ENCODE data around the gene NLRP3.
A peak's percentile ranks its signal among the peaks of the same experiment; 100 is the strongest.
"Not testable (repeated sequence)": the region's sequence is repeated elsewhere in the genome, so short reads cannot be mapped to it uniquely, and the experiment has no call there.

The NLRP3 gene

GRCh38 chr1:247415423-247416361 lies at the start of gene NLRP3:
NLRP3 (plus strand) TSS chr1:247416173; CDS start chr1:247418801, 2,628 bp downstream.
- DNase-seq, result no peak

- not testable (repeated sequence) for DNase-seq
These were observed 49.6 kb upstream of the NLRP3 start for GRCh38 chr1:247366345-247366744.

- DNase-seq, result no peak
These were observed 48.9 kb upstream of the NLRP3 start for GRCh38 chr1:247366926-247367645.

DNA sequence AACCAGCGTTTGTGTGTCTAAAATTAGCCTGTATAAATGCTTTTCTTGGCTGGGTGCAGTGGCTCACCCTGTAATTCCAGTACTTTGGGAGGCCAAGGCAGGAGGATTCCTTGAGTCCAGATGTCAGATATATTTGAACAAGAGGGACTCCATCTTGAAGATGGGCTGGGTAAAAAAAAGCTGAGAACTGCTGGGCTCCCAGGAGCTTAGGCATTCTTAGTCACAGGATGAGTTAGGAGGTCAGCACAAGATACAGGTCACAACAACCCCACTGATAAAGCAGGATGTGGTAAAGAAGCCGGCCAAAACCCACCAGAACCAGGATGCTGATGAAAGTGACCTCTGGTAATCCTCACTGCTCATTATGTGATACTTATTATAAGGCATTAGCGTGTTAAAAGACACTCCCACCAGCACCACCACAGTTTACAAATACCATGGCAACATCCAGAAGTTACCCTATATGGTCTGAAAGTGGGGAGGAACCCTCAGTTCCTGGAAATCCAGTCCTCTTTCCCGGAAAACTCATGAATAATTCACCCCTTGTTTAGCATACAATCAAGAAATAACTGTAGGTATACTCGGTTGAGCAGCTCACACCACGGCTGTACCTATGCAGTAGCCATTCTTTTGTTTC lies 48.1 kb upstream of the NLRP3 start:
- DNase-seq, result no peak

DNA sequence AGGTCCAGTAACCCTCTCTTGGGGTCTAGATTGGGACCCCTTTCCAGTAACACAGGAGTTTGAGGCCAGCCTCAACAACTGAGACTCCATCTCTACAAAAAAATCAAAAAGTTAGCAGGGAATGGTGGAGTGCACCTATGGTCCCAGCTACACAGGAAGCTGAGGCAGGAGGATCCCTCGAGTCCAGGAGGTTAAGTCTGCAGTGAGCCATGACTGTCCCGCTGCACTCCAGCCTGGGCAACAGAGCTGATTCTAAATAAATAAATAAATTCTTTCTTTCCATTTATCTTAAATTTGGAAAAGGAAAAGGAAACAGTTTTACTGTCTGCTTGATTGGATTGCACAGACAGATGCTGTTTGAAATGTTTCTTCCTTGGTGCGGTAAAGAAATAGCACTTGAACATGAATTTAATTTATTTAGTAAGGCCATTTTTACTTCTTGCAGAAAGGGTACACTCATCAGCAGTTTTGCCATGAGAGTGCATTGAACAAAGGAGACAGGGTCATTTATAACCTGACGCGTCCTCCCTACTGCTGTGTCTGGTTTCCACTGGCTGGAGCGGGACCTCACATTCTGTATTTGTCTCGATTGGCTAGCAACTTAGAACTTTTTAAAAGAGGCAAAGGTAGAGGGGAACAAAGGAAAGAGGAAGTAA lies 47.4 kb upstream of the NLRP3 start:
- no peak for DNase-seq

GRCh38 chr1:247370786-247371732 lies 44.9 kb upstream of the NLRP3 start:
- no peak for DNase-seq

DNA sequence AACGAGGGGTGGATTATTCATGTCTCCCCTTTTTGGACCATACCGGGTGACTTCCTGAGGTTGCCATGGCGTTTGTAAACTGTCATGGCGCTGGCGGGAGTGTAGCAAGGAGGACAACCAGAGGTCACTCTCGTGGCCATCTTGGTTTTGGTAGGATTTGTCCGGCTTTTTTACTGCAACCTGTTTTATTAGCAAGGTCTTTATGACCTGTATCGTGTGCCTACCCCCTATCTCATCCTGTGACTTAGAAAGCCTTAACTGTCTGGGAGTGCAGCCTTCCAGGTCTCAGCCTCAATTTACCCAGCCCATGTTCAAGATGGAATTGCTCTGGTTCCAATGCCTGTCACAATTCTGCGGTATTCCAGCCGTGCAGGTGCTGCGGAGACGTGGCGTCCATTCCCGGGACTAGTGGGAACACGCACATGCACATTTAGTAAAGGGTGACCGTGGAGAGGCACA lies 44.1 kb upstream of the NLRP3 start:
- no peak for DNase-seq

GRCh38 chr1:247373721-247374141 lies 42.2 kb upstream of the NLRP3 start:
- peak; percentile 66 for DNase-seq

DNA sequence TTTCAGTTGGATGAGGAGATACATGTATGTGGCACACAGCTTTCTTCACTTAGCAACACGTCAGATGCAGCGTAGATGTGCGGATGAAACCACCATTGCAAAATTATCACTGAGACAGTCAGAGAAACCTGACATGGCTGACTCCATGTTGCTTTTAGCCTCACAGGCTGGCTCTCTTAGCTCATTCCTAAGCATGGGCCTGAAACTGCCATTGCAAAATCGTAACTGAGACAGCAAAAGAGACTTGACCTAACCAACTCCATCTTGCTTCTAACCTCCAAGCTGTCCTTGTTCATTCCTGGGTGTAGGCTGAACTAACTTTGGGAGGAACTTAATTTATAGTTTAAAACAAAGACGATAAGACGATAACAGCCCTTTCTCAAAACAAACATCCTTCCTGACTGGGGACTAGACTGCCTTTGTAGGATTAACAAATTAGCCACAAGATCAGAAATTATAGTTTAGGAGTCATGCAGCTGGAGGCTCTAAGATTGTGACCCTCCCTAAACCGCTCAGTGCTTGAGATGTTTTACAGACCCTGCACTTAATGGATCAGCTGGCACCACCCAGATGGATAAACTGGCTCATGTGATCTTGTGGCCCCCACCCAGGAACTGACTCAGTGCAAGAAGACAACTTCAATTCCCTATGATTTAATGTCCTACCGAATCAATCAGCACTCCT lies 41.2 kb upstream of the NLRP3 start:
- DNase-seq, result not testable (repeated sequence)

GRCh38 chr1:247375747-247376146 lies 40.2 kb upstream of the NLRP3 start:
- no peak for DNase-seq

DNA sequence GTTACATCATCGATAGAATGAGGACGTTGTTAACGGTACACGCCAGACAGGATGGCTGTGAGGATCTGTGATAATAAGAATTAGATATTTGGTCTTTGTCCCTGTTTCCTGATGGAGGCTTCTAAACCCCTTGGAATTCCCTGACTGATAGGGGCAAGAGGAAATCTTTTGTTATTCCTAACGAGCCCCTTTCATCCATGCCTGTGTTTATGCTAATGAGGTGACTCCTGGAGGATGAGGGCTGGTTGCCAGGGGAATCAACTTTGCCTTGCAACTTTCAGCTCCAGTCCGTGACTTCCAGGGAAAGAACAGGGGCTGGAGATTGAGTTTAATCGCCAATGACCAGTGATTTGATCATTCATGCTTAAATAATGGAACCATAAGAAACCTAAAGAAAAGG lies 39.3 kb upstream of the NLRP3 start:
- no peak for DNase-seq

GRCh38 chr1:247377656-247378055 lies 38.3 kb upstream of the NLRP3 start:
- peak; percentile 2 for DNase-seq

- peak; percentile 13 for DNase-seq
These were observed 37.5 kb upstream of the NLRP3 start for GRCh38 chr1:247378334-247379073.

DNA sequence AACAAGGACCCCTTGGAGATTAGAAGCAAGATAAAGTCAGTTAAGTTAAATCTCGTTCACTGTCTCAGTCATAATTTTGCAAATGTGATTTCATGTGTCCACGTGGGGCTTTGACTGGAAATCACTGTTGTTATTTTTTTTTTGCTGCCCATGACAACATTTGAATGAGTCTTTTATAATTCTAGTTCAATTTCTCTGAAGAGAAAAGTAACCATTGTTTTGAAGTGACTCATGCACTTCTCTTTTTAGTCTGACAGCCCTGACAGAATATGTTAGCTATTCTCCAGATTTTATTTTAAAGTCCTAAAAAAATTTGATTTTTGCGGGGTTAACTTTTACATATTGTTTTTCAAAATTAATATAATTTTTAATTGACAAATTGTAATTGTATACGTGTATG lies 30.7 kb upstream of the NLRP3 start:
- no peak for DNase-seq

GRCh38 chr1:247386217-247386616 lies 29.8 kb upstream of the NLRP3 start:
- DNase-seq, result no peak

DNA sequence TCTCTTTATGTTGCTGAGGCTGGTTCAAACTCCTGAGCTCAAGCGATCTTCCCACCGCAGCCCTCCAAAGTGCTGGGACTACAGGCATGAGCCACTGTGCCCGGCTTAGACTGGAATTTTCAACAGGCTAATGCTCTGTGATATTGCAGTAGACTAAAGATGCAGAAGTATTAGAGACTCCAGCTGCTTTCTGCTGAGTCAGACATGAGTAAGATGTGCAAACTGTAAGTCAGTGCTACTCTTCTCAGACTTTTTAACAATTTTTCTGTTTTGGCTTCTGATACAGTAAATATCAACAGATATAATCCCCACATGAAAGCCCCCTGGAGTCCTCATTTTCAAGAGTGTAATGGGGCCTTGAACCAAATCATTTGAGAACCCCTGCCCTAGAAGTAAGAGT lies 29.3 kb upstream of the NLRP3 start:
- DNase-seq, result no peak

GRCh38 chr1:247387096-247387495 lies 28.9 kb upstream of the NLRP3 start:
- no peak for DNase-seq

GRCh38 chr1:247387565-247387964 lies 28.4 kb upstream of the NLRP3 start:
- no peak for DNase-seq

DNA sequence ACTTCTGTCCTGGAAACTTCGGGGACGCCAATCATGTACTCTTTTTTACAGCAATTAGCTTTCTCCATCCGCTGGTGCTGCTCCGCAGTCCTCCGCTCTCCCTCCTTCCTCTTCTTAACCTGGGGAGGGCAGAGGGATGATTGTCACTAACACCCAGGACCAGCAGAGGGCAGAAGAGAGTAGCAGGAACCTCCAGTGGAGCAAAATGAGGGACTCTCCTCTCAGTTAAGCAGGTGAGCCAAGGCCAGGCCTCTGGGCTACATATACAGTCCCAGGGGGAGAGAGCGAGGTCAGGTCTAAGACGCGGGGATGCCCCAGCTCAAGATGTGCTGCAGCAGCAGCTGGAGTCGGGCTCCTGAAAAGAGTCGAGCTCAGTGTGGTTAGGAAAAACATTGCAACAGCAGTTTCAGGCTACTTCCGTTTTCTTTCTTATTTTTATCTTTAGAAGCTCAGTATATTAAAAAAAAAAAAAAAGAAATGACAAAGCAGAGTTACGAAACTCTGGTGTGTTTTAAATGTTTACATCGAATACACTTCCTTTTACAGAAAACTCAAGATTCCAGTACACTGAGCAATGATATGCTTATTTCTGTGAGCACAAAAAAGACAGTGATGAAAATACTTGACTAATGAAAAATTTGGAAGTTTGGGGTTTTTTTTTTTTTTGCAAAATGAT lies 25.7 kb upstream of the NLRP3 start:
- DNase-seq, result peak; percentile 81

DNA sequence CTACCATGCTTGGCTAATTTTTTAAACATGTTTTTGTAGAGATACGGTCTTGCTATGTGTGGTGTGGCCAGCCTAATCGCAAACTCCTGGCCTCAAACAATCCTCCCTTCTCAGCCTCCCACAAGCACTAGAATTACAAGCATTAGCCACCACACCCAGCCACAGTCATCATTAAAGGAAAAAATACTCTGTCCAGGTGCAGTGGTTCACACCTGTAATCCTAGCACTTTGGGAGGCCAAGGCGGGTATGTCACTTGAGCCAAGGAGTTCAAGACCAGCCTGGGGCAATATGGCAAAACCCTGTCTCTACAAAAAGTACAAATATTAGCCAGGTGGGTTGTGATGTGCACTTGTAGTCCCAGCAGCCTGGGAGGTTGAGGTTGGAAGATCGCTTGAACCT lies 25.0 kb upstream of the NLRP3 start:
- DNase-seq, result no peak

Measured in right forelimb (tissue), 1 donor.